ENCODE results near the gene CYP3A5.

- TF ChIP-seq CTCF (IDR thresholded peaks at IDR 0.05; ENCODE audit: low read length), result no peak
- TF ChIP-seq EZH2 (IDR thresholded peaks at IDR 0.05; ENCODE audit: borderline replicate concordance, low read length), result no peak
Observed at GRCh38 chr7:99624484-99624883, 55.3 kb downstream of the CYP3A5 start.

Data from OCI-LY1 (cell line).